Fibroblast of the aortic adventitia (primary cell): ENCODE data around the gene BDP1. TPM values are rescaled to one million over a fixed set of nuclear protein-coding genes. Genes with fewer than 3 reads are reported as not detected.
"Not testable (repeated sequence)": the region's sequence is repeated elsewhere in the genome, so short reads cannot be mapped to it uniquely, and the experiment has no call there.

Source experiments
- DNase-seq: peaks from one replicate; pipeline ENCODE4 v3.0.0-alpha.2; 2010; ENCODE audit warnings: low read depth
- H3K4me3 ChIP-seq: 2 replicates; pipeline ENCODE4 v1.5.1; 2011; ENCODE audit warnings: low read depth, mild to moderate bottlenecking, control low read depth, low read length, moderate library complexity
- total RNA-seq: library from RNA; depleted of rRNA; stranded (reverse); fragments of >200 nt; gene quantifications from 2 replicates; pipeline ENCODE4 v1.2.3, GENCODE V29; 2012; ENCODE audit warnings: low replicate concordance
- TF ChIP-seq, protein P1 (sequence below): IDR thresholded peaks from 2 replicates; pipeline ENCODE4 v1.5.1; 2011; ENCODE audit warnings: mild to moderate bottlenecking, low read length, control low read depth, inconsistent platforms; ENCODE audit not compliant: insufficient read depth

Gene BDP1, protein sequence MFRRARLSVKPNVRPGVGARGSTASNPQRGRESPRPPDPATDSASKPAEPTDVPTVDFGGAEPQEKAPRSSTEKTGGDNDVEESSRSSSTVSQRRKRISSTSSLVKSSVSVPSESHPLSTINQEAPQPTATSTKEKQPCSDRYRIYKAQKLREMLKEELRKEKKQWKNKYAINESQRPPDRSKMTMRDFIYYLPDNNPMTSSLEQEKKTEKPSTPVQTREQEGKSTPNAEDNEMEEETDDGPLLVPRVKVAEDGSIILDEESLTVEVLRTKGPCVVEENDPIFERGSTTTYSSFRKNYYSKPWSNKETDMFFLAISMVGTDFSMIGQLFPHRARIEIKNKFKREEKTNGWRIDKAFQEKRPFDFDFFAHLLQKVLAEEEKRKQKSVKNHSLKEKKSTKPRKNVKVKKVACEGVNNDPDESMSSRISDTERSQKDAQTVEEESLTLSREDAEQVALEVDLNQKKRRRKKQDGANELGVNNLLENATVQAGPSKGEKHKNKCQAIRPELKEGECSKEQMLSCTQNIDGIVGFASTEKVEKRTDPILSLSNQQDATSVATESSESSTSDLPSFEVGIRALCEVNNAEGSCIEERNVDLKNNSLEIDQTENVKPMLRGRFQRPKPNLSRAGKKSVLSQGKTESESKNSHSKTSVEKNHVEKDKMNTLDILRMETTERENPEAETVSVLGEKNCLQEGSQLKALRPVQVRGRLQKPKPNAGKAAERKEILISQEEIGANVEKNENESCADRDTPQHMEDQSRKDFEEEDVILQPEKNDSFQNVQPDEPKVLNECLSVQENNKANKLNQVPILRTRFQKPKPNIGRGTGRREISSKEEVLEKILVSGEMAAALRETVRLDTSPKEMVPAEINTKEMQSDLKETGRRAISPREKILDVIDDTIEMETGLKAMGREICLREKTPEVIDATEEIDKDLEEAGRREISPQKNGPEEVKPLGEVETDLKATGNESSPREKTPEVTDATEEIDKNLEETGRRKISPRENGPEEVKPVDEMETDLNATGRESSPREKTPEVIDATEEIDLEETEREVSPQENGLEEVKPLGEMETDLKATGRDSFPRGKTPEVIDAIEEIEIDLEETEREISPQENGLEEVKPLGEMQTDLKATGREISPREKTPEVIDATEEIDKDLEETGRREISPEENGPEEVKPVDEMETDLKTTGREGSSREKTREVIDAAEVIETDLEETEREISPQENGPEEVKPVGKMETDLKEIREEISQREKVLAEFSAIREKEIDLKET (N-terminal part only)
- total RNA-seq = 27.8 and 90.2 TPM in 2 replicates

DNA sequence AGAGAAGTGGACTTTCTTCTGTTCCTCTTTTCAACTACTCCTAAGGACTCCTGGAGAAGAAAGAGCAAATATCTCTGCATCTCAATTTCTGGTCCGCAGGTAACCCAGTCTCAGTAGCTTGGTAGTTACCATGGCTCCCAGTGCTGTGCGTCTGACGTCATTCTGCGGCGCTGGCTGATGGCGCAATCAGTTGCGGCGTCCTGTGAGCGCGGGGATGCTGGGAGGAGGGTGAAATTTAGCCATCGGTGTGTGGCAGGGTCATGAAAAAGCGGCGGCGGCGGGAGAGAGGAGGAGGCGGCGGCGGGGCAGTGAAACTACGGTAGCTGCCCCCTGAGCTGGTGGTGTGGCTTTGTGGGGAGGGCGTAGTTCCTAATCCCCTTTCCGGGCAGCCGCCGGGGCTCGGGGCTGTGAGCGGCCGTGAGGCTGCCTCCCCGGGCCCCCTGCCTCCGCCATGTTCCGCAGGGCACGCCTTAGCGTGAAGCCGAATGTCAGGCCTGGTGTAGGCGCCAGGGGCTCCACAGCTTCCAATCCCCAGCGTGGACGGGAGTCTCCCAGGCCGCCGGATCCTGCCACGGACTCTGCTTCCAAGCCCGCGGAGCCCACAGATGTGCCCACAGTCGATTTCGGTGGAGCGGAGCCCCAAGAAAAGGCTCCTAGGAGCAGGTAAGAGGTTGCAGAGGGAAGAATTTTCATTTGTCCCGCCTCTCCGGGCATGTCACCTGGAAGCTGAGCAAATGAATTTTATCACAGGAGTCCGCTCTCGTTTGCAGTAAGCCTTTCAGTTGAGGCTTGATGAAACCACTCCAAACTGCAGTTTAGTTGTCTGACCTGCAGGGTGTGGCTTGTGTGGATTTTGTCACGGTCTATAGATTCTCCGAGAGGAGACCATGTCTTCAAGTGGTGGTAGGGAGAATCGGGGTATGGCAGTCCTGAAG is at the start of gene BDP1:
BDP1 (plus strand) TSS at position 225 of the 935 bp plus-strand sequence; CDS start at position 452, 227 bp downstream.
- peak within 1 kb of the TSS; percentile 77 for H3K4me3 ChIP-seq
- TF ChIP-seq, protein P1, sequence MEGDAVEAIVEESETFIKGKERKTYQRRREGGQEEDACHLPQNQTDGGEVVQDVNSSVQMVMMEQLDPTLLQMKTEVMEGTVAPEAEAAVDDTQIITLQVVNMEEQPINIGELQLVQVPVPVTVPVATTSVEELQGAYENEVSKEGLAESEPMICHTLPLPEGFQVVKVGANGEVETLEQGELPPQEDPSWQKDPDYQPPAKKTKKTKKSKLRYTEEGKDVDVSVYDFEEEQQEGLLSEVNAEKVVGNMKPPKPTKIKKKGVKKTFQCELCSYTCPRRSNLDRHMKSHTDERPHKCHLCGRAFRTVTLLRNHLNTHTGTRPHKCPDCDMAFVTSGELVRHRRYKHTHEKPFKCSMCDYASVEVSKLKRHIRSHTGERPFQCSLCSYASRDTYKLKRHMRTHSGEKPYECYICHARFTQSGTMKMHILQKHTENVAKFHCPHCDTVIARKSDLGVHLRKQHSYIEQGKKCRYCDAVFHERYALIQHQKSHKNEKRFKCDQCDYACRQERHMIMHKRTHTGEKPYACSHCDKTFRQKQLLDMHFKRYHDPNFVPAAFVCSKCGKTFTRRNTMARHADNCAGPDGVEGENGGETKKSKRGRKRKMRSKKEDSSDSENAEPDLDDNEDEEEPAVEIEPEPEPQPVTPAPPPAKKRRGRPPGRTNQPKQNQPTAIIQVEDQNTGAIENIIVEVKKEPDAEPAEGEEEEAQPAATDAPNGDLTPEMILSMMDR = peak; percentile 36
- peak; percentile 93 for DNase-seq

DNA sequence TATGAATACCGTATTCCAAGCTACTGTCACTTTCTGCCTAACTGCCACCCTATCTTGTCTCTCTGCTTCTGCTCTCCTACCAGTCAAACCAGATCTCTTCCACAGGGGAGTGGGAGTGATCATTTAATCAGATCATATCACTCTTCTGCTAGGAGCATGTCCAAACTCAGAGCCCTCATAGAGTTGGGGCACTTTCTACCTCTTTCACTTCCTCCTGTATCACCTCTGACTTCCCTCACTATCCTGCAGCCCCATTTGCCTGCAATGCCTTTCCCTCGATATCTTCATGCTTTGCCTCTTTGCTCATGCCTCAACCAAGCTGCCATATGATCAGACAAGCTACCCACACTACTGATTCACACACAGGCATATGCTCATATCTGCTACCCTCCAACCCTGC is 45.4 kb upstream of the BDP1 start:
- not testable (repeated sequence) for H3K4me3 ChIP-seq, DNase-seq

DNA sequence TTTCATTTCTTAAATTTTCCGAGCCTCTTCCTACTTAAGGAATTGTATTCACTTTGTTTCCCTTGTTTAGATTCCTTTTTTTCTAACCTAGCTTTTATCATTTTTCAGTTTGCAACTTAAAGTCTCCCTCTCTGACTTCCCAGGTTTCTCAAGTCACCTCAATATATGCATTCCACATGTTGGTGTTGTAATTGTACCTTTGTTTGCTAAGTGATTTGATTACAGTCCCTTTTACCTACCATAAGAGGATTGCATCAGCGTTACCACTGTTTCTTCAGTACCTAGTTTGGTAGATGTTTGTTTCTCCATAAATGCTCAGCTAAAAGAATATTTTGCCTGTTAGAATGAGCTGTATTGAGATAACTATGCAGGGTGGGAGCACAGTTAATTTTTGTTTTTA is 39.8 kb upstream of the BDP1 start:
- DNase-seq, H3K4me3 ChIP-seq: not testable (repeated sequence)

DNA sequence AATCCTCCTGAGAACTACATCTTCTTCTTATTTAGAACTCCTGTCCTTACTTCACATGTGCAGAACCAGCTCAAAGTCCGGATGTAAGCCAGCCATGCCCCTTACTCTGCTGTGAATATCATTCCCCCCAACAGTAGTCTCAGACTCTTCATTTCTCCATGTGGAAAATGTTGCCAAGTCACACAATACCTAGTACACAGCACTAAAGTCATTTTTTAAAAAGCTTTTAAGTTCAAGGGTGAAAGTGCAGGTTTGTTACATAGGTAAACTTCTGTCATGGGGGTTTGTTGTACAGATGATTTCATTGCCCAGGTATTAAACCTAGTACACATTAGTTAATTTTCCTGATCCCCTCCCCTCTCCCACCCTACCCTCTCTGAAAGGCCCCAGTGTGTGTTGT is 37.4 kb upstream of the BDP1 start:
- not testable (repeated sequence) for DNase-seq

DNA sequence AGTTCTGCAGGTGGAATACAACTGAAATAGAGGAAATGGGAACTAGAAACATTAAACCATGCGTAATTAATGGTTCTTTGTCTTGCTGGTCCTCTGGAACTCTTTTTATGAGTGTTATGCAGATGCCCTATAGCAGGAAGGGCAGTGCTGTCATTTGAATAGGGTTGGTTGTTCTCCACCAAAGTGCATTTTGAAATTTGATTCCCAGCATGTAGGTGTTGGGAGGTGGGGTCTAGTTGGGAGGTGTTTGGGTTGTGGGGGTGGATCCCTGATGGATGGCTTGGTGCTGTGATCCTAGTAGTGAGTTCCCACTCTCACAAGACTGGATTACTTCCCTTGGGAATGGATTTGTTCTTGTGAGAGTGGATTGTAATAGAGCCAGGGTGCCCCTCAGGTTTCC is 34.2 kb upstream of the BDP1 start:
- DNase-seq = not testable (repeated sequence)

More for the DNA sequence above, 37.4 kb upstream of the BDP1 start:
- H3K4me3 ChIP-seq = not testable (repeated sequence)

DNA sequence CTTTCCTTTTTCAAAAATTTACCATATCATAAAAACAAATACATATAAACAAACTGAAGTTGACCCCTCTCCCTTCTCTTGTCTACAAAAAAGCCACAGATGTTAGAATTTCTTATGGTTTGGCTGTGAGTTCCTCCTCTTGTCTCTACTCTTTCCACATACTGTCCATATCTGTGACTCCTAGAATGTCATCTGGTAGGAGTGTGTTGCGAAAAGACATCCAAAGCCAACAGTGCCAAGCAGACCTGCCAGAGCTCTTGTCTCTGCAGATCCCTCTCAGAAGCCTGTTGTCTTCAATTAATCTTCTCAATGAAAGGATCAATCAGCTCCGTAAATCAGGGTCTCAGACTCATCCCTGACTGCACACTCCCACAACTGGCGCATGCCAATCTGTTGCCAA is 31.6 kb upstream of the BDP1 start:
- not testable (repeated sequence) for DNase-seq, H3K4me3 ChIP-seq

More for the DNA sequence above, 34.2 kb upstream of the BDP1 start:
- H3K4me3 ChIP-seq = not testable (repeated sequence)

DNA sequence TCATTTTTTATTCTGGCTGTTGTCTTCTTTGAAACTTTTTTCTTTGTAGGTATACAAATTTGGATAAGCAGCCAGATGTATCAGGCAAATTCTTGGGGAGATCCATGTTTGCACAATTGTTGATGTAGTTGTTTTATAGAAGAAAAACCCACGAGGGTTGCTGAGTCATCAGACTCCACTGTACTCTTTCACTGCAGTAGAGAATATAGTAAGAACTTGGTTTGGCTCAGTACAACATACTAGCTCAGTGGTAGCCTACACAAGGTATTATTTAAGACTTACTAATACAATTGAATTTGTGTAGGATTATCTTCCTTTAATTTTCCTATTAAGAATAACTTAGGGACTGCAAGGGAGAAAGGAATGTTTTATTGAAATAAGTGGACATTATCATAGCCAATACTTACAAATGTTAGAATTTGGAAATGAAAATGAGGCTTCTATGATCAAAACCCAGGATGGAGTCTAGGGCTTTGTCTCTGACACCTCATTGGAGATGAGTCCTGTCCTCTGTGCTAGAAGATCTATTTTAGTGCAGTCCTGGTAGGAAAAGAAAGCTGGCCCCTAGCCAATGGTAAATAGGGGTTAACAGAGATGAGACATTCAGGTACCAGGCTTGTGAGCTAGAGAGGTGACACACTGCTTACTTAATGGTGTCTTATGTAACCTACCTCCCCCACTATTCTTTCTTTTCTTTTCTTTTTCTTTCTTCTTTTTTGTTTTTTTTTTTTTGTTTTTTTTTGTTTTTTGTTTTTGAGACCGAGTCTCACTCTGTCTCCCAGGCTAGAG is 28.6 kb upstream of the BDP1 start:
- DNase-seq, H3K4me3 ChIP-seq: not testable (repeated sequence)

DNA sequence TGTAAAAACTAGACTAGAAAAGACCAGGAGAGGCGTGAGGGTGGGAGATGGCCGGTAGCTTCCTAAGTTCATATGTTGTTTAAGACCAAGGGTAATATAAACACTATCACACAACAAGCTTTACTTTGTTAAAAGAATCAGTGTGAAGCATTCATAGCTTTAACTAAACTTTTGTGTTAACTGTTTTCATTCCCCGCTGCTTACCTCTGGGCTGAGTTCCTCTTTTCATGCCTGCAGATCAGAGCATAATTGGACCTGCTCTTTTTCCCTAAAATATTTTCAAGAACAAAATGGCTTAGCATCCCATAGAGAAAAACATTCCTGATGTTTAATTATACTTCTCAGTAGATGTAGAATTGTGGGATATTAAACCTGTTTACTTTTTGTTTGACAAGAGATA is 23.0 kb upstream of the BDP1 start:
- not testable (repeated sequence) for H3K4me3 ChIP-seq, DNase-seq

DNA sequence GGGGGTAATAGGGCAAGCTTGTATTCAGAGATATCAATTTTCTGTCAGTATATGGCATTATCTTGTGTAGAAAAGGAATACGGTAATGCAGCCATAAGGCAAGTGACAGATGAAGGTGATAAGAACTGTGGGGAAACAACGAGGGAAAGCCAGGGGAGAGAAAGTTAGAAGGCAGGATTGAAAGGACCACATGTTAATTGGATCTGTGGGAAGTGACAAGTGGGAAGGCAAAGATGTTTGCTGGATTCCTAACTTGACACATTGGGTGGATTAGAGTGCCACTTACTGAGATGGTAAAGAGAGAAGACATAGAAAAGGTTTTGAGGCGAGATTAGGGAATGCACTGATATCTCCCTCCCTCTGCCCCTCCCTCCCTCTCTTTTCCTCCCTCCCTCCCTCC is 20.6 kb upstream of the BDP1 start:
- DNase-seq = not testable (repeated sequence)

DNA sequence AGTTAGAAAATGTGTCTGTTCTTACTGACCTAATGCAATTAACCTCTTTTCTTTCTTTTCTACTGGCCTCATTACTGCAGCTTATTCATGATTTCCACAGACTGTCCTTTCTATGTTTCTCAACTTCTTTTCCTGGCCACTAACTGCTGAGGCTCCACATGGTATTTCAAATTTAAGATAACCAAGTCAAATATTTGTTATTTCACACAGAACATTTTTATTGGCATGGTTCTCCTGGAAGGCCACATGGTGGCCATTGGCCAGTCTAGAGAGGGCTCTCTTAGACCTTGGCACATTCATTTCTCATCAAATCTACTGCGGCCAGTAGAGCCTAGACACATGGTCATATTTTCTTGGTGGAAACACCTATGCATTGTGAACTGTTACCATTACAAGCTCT is 13.9 kb upstream of the BDP1 start:
- H3K4me3 ChIP-seq, DNase-seq: not testable (repeated sequence)

More for the DNA sequence above, 20.6 kb upstream of the BDP1 start:
- not testable (repeated sequence) for H3K4me3 ChIP-seq

DNA sequence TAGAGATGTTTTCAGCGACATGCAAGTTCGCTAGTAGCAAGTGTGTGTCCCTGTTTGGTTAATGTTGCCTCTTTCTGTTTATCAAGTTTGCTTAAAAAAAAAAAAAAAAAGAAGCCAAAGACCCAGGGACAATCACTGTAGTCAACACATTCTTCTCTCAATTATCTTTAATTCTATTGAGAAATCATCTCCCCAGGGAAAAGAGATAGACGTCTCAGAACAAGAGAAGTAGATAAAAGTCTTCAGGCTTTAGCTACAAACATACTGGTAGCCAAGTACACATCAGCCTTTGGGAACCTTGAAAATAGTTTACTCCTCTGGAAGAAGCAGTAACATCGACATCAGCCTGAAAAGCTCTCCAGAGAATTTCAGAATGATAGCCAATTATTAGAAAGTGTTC is 11.6 kb upstream of the BDP1 start:
- H3K4me3 ChIP-seq, DNase-seq: not testable (repeated sequence)

DNA sequence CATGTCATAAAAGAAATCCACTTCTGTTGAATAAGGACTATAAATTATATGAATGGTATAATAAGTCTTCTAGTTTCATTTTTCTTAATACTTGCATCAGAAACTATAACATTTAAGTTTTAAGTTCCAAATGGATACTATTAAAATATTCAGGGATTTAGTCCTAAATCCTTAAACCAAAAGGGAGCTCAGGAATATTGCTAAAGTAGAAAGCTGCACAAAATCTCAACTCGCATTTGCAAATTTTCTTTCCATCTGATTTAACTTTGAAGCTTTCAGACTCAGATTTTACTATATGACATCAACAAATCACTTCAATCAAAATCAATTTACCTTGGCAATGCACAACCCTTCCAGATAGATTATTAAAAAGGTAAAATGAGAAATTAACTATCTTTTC is 10.4 kb upstream of the BDP1 start:
- DNase-seq, H3K4me3 ChIP-seq: not testable (repeated sequence)

DNA sequence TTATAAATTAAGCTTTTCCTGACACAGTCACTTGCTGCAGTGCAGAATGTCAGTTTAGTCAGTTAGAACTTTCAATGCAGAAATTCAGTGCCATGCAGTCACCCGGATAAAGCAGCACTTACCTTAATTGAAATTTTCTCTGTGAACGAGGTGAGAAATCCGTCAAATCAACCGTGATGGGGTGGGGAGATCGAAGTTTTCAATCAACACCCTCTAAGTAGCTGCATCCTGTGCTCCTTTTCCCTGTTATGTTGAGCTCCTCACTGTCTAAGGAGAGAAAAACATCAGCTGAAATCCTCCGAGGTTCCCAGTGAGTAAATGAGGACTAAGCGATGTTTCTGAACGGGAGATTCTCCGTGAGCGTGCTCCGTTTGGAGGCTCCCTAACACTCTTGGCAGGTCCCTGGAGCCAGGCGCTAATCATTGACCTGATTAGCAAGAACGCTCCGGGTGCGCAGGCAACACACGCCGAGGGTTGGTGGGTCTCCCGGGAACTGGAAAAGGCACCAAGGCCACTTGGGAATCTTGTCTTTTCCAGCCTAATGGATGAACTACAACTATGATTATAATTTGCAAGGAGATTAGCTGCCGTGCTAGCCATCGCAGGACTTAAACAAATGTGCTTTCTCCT is 9.8 kb upstream of the BDP1 start:
- not testable (repeated sequence) for H3K4me3 ChIP-seq, DNase-seq

DNA sequence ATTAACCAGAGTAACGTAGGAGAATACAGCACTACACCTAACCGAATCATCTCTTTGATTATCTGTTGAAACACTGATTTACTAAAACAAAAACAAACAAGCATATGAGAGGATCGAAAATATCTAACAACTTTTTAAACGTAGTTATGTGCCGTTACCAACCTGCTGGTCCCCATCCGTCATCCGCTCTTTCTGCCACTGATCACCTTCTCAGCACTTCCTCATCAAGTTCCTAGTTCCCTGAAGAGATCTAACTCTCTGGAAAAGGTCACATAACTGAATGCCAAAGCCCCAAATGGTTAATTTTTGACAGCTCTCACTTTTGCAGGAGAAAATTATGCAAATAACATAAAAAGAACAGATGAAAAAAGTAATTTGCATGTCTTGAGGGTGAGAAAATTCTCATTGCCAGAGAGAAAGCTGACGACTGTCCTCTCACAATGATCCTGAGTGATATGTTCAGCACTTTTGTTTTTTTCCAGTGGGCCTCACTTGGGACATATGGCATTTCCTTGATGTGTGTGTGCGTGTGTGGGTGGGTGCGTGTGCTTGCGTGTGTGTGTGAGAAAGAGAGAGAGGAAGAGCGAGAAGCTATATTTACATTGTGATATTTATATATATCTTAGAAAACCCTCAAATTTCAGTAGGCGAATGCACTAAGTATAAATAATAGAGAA is 8.8 kb upstream of the BDP1 start:
- not testable (repeated sequence) for H3K4me3 ChIP-seq, DNase-seq
